HepG2 (cell line): Measurements from ENCODE around the gene LDLRAD4. TPM values are rescaled to one million over a fixed set of nuclear protein-coding genes. Genes with fewer than 3 reads are reported as not detected.

ENCODE experiments used
- ATF7 ChIP-seq, 2 experiments: fragments of 450-650 bp in 1 of 2; sonication (generic) in 1 of 2; formaldehyde crosslinking in 1 of 2; IDR thresholded peaks; 2 replicates each; pipeline versions ENCODE4 v1.4.0 to v1.6.1; 2016 to 2020; ENCODE audit warnings: antibody characterized with exemption in 1 of 2, mild to moderate bottlenecking in 1 of 2, missing genetic modification reagents in 1 of 2
- CCDC6 ChIP-seq: sonication (generic); formaldehyde crosslinking; IDR thresholded peaks from 2 replicates; pipeline ENCODE4 v1.8.1; 2022; ENCODE audit warnings: mild to moderate bottlenecking, missing genetic modification reagents, moderate library complexity
- ETV5 ChIP-seq: IDR thresholded peaks from 2 replicates; pipeline ENCODE4 v1.6.1; 2018; ENCODE audit warnings: missing biosample characterization, missing genetic modification reagents, inconsistent platforms, borderline replicate concordance
- FOXP1 ChIP-seq, 2 experiments: fragments of 450-650 bp in 1 of 2; IDR thresholded peaks; 2 replicates each; pipeline ENCODE4 v1.6.1; 2017 to 2018; ENCODE audit warnings: antibody characterized with exemption in 1 of 2
- HMG20B ChIP-seq: conservative IDR thresholded peaks from 2 replicates; pipeline ENCODE4 v1.6.1; 2016; ENCODE audit warnings: missing genetic modification reagents, missing compliant biosample characterization
- JUN ChIP-seq: sonication (generic); formaldehyde crosslinking; IDR thresholded peaks from 2 replicates; pipeline ENCODE4 v1.4.0; 2020; ENCODE audit warnings: mild to moderate bottlenecking, missing genetic modification reagents
- KDM2A ChIP-seq: sonication (generic); formaldehyde crosslinking; IDR thresholded peaks from 2 replicates; pipeline ENCODE4 v1.4.0; 2020; ENCODE audit warnings: low read depth, missing genetic modification reagents, borderline replicate concordance
- MAFG ChIP-seq: sonication (generic); formaldehyde crosslinking; IDR thresholded peaks from 2 replicates; pipeline ENCODE4 v1.5.1; 2020; ENCODE audit warnings: mild to moderate bottlenecking, missing genetic modification reagents
- MBNL3 ChIP-seq: fragments of 250-450 bp; sonication (Bioruptor Pico); conservative IDR thresholded peaks from 2 replicates; pipeline ENCODE4 v1.8.0; 2022; ENCODE audit warnings: mild to moderate bottlenecking, inconsistent platforms
- NFIC ChIP-seq: IDR thresholded peaks from 2 replicates; pipeline ENCODE4 v1.6.1; 2012; ENCODE audit warnings: mild to moderate bottlenecking, low read length, inconsistent platforms
- NFKBIZ ChIP-seq: IDR thresholded peaks from 2 replicates; pipeline ENCODE4 v1.6.1; 2018; ENCODE audit warnings: missing genetic modification reagents, missing compliant biosample characterization
- RBM22 ChIP-seq: fragments of 200-400 bp; formaldehyde crosslinking; optimal IDR thresholded peaks from 2 replicates; pipeline ENCODE3; 2017; ENCODE audit warnings: mild to moderate bottlenecking, low read length, moderate library complexity
- ZNF12 ChIP-seq: sonication (generic); formaldehyde crosslinking; IDR thresholded peaks from 2 replicates; pipeline ENCODE4 v1.5.0; 2020; ENCODE audit warnings: missing genetic modification reagents
- ZNF263 ChIP-seq: sonication (generic); formaldehyde crosslinking; IDR thresholded peaks from 2 replicates; pipeline ENCODE4 v1.4.0; 2020; ENCODE audit warnings: missing genetic modification reagents
- ZNF644 ChIP-seq: IDR thresholded peaks from 2 replicates; pipeline ENCODE4 v1.6.1; 2016; ENCODE audit warnings: low read depth
- ZNF652 ChIP-seq: IDR thresholded peaks from 2 replicates; pipeline ENCODE4 v1.6.1; 2016; ENCODE audit warnings: low read depth, borderline replicate concordance
- ZNF672 ChIP-seq: sonication (generic); formaldehyde crosslinking; IDR thresholded peaks from 2 replicates; pipeline ENCODE4 v1.8.1; 2022; ENCODE audit warnings: missing genetic modification reagents
- ZNF883 ChIP-seq: sonication (generic); formaldehyde crosslinking; IDR thresholded peaks from 2 replicates; pipeline ENCODE4 v1.5.1; 2020; ENCODE audit warnings: mild to moderate bottlenecking, missing genetic modification reagents; ENCODE audit errors: not compliant biosample characterization
- polyA plus RNA-seq, 8 experiments: library from polyadenylated mRNA; depleted of rRNA in 3 of 8; stranded (reverse) in 7 of 8; unstranded in 1 of 8; fragments of >200 nt; fragmentation: Illumina TruSeq in 4 of 8; extraction: Trizol in 4 of 8; gene quantifications; 2 replicates each; pipeline versions ENCODE4 v1.2.1 to v1.2.3, GENCODE V29; 2011 to 2016; ENCODE audit warnings: low read depth in 4 of 8, missing spikeins in 1 of 8, mixed read lengths in 1 of 8; ENCODE audit not compliant: insufficient read depth in 1 of 8
- total RNA-seq, 5 experiments: library from RNA; depleted of rRNA; stranded (reverse); fragments of >200 nt; fragmentation: Illumina TruSeq; extraction: Trizol; gene quantifications; 2 replicates each; pipeline ENCODE4 v1.2.3, GENCODE V29; 2016; ENCODE audit warnings: low read depth in 1 of 5
- TF ChIP-seq, protein P1 (sequence below): sonication (generic); formaldehyde crosslinking; IDR thresholded peaks from 2 replicates; pipeline ENCODE4 v1.5.0; 2020; ENCODE audit warnings: mild to moderate bottlenecking, missing genetic modification reagents
- TF ChIP-seq, protein P2 (sequence below): IDR thresholded peaks from 2 replicates; pipeline ENCODE4 v1.6.1; 2018; ENCODE audit warnings: missing genetic modification reagents
- TF ChIP-seq, protein P3 (sequence below): sonication (generic); formaldehyde crosslinking; IDR thresholded peaks from 2 replicates; pipeline ENCODE4 v1.4.0; 2020; ENCODE audit warnings: missing genetic modification reagents
- TF ChIP-seq, protein P4 (sequence below): sonication (generic); formaldehyde crosslinking; IDR thresholded peaks from 2 replicates; pipeline ENCODE4 v1.4.0; 2020; ENCODE audit warnings: mild to moderate bottlenecking, missing genetic modification reagents

Gene LDLRAD4
- total and polyA plus RNA-seq, 2 of the 13 experiments (the other 11 are each of a cell fraction or from before 2014, with no cell fraction given) = 13.6 to 20.9 TPM

DNA sequence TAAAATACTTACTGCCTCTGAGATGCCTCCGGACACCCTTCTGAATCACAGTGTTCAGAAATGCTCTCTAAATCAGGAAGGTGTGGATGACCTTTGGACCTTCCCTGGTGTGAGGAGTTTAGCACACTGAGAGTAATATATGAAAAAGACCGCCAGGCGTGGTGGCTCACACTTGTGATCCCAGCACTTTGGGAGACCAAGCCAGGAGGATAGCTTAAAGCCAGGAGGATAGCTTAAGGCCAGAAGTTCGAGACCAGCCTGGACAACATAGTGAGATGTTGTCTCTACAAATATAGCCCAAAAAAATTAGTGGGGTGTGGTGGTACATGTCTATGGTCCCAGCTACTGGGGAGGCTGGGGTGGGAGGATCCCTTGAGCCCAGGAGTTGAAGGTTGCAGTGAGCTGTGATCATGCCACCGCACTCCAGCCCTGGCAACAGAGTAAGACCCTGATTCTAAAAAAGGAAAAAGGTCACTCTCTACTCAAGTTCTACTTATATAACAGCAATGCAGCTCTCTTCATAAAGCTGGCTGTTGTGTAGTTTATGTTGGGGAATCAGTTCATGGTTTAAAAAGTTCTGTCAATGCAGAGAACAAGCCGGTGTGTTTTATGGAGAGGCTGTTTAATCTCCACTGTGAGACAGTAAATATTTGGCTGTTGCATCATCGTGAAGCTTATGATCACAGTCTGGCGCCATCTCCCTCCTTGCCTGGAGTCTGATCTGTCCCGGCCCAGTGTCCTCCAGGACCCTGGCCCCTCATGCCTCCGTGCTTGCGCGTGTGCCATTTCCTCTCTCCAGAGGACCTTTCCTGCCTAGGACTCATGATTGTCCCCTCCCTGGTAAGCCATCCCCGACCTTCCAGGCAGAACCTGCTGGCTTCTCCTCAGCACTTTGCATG, 323.3 kb downstream of the LDLRAD4 start (continued):
- TF ChIP-seq, protein P1, sequence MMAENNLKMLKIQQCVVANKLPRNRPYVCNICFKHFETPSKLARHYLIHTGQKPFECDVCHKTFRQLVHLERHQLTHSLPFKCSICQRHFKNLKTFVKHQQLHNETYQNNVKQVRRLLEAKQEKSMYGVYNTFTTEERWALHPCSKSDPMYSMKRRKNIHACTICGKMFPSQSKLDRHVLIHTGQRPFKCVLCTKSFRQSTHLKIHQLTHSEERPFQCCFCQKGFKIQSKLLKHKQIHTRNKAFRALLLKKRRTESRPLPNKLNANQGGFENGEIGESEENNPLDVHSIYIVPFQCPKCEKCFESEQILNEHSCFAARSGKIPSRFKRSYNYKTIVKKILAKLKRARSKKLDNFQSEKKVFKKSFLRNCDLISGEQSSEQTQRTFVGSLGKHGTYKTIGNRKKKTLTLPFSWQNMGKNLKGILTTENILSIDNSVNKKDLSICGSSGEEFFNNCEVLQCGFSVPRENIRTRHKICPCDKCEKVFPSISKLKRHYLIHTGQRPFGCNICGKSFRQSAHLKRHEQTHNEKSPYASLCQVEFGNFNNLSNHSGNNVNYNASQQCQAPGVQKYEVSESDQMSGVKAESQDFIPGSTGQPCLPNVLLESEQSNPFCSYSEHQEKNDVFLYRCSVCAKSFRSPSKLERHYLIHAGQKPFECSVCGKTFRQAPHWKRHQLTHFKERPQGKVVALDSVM = peak; percentile 98
- TF ChIP-seq ZNF883 (CRISPR knock-in tag) (no peak), ZNF263 (CRISPR knock-in tag) (peak; percentile 84), ETV5 (CRISPR knock-in tag) (peak; percentile 81; the same call in 1 of the 2 replicates), CCDC6 (peak; percentile 65), JUN (peak; percentile 66; the same call in 1 of the 2 replicates), NFIC (0 out of 2 replicates have a peak, but pooled peaks have one; percentile 65), KDM2A (peak; percentile 53; the same call in 1 of the 2 replicates), ZNF652 (no peak), ZNF644 (peak; percentile 52; the same call in 1 of the 2 replicates), RBM22 (no peak), NFKBIZ (CRISPR knock-in tag) (peak; percentile 56; the same call in 1 of the 2 replicates), HMG20B (CRISPR knock-in tag) (peak; percentile 82), ZNF12 (0 out of 2 replicates have a peak, but pooled peaks have one; percentile 28), ZNF672 (CRISPR knock-in tag) (no peak), MBNL3 (CRISPR knock-in tag) (no peak), MAFG (CRISPR knock-in tag) (no peak), FOXP1 (IDR thresholded peaks at IDR 0.05) (no peak), FOXP1 (CRISPR knock-in tag; IDR thresholded peaks at IDR 0.05) (peak; percentile 88), ATF7 (IDR thresholded peaks at IDR 0.05) (peak; percentile 85), ATF7 (CRISPR knock-in tag; IDR thresholded peaks at IDR 0.05) (peak; percentile 80)
- TF ChIP-seq, protein P2, sequence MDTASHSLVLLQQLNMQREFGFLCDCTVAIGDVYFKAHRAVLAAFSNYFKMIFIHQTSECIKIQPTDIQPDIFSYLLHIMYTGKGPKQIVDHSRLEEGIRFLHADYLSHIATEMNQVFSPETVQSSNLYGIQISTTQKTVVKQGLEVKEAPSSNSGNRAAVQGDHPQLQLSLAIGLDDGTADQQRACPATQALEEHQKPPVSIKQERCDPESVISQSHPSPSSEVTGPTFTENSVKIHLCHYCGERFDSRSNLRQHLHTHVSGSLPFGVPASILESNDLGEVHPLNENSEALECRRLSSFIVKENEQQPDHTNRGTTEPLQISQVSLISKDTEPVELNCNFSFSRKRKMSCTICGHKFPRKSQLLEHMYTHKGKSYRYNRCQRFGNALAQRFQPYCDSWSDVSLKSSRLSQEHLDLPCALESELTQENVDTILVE (CRISPR knock-in tag) = peak; percentile 27; the same call in 1 of the 2 replicates
- TF ChIP-seq, protein P3, sequence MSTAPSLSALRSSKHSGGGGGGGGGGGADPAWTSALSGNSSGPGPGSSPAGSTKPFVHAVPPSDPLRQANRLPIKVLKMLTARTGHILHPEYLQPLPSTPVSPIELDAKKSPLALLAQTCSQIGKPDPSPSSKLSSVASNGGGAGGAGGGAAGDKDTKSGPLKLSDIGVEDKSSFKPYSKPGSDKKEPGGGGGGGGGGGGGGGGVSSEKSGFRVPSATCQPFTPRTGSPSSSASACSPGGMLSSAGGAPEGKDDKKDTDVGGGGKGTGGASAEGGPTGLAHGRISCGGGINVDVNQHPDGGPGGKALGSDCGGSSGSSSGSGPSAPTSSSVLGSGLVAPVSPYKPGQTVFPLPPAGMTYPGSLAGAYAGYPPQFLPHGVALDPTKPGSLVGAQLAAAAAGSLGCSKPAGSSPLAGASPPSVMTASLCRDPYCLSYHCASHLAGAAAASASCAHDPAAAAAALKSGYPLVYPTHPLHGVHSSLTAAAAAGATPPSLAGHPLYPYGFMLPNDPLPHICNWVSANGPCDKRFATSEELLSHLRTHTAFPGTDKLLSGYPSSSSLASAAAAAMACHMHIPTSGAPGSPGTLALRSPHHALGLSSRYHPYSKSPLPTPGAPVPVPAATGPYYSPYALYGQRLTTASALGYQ (CRISPR knock-in tag) = peak; percentile 90
- TF ChIP-seq, protein P4, sequence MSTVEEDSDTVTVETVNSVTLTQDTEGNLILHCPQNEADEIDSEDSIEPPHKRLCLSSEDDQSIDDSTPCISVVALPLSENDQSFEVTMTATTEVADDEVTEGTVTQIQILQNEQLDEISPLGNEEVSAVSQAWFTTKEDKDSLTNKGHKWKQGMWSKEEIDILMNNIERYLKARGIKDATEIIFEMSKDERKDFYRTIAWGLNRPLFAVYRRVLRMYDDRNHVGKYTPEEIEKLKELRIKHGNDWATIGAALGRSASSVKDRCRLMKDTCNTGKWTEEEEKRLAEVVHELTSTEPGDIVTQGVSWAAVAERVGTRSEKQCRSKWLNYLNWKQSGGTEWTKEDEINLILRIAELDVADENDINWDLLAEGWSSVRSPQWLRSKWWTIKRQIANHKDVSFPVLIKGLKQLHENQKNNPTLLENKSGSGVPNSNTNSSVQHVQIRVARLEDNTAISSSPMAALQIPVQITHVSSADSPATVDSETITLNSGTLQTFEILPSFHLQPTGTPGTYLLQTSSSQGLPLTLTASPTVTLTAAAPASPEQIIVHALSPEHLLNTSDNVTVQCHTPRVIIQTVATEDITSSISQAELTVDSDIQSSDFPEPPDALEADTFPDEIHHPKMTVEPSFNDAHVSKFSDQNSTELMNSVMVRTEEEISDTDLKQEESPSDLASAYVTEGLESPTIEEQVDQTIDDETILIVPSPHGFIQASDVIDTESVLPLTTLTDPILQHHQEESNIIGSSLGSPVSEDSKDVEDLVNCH = no peak
